GM21576 (cell line): ENCODE results near the gene CEP131.
"Not testable (repeated sequence)": the region's sequence is repeated elsewhere in the genome, so short reads cannot be mapped to it uniquely, and the experiment has no call there.

ENCODE experiments used
- ATAC-seq: cut with Tn5 transposase; IDR thresholded peaks from one replicate; pipeline ENCODE4 v1.9.1; 2021; ENCODE audit warnings: mild to moderate bottlenecking, moderate library complexity; ENCODE audit not compliant: unreplicated experiment

Gene CEP131

GRCh38 chr17:81228834-81229665, 6.3 kb upstream of the CEP131 start:
- no peak for ATAC-seq

- peak; percentile 47 for ATAC-seq
These were observed 5.7 kb upstream of the CEP131 start for GRCh38 chr17:81228420-81228819.

GRCh38 chr17:81227630-81228029, 4.9 kb upstream of the CEP131 start:
- not testable (repeated sequence) for ATAC-seq

GRCh38 chr17:81223762-81224130, 981 bp upstream of the CEP131 start:
- ATAC-seq = no peak

- no peak for ATAC-seq
These were observed 202 bp downstream of the CEP131 start for GRCh38 chr17:81222620-81222905.

- no peak for ATAC-seq
These were observed 734 bp downstream of the CEP131 start for GRCh38 chr17:81221842-81222619.

DNA sequence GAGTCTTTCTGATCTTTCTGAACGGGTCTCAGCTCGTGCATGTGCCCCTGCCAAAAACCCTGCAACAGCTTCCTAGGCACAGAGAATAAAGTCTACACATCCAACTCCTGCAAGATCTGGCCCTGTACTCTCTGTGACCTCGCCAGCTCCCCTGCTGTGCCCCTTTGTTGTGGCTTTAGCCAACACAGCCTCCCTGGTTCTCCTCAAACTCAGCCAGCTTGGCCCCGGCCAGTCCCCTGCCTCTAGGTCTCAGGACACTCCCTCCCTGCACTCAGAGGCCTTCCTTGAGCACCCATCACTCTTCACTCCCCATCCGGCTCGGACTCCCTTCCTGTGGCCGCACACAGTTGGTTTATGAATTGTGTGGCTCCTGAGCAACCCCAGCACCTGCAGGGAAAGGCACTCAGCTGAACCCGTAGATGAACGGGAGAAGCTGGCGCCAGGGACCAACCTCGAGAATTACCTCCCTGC, 1.4 kb downstream of the CEP131 start:
- ATAC-seq = no peak

GRCh38 chr17:81219476-81220180, 3.1 kb downstream of the CEP131 start:
- no peak for ATAC-seq

DNA sequence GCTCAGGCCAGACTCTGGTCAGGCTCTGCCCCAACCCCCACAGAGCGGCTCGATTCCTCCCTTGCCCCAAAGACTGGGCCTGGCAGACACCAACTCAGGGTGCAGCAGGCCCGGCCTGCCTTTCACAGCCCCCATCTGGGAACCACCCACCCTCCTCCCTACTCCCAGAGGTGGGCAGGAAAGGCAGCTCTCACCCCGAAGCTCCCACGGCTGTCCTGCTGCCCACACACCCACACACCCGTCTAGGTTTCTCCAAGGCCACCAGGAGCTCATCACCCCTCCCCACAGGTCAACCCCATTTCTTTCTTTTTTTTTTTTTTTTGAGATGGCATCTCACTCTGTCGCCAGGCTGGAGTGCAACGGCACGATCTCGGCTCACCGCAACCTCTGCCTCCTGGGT, 3.8 kb downstream of the CEP131 start:
- no peak for ATAC-seq

DNA sequence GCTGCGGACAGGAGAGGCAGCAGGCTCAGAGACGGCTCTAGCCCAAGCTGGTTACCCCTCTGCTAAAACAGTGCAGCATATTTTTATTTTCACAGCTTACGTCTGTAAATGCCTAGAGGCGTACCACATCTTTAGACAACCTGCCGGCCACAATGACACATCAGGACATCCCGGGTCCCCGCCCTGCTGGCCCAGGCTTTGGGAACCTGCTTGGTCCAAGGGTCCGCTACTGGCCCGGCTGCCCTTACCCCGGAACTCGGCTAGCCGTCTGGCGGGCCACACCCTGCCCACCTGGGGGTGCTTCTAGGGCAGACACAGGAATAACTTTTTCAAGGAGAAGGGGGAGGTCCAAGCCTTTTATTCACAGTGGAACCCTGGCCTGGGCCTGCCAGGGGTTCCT, 4.3 kb downstream of the CEP131 start:
- no peak for ATAC-seq

DNA sequence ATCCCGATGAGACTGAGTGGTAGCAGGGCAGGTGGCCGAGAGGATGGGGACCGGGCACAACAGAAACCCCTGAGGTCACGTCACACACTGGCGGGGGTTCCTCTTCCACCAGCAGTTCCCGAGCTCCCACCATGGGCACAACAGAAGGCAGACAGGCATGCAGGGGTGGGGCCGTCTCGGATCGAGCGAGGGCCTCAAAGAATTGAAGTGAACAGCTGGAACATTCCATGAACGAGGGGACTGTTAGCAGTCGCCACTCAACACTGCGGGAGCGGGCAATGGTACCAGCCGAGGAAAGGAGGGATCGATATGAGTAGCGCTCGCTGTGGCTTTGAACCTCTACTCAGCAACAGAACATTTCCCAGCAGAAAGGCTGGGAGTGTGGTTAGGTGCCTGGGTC, 5.3 kb downstream of the CEP131 start:
- ATAC-seq = no peak

DNA sequence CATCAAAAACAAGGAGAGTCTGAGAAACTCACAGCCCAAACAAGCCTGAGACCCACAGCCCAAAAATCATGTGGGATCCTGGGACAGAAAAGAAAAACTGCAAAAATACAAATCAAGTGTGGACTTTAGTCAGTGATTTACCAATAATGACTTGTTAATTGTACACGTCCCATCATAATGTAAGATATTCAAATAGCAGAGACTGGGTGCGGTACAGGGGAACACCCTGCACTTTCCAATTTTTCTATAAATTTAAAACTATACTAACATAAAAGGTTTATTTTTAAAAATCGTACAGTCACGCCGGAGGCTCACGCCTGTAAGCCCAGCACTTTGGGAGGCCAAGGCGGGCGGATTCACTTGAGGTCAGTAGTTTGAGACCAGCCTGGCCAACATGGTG, 8.8 kb downstream of the CEP131 start:
- no peak for ATAC-seq

DNA sequence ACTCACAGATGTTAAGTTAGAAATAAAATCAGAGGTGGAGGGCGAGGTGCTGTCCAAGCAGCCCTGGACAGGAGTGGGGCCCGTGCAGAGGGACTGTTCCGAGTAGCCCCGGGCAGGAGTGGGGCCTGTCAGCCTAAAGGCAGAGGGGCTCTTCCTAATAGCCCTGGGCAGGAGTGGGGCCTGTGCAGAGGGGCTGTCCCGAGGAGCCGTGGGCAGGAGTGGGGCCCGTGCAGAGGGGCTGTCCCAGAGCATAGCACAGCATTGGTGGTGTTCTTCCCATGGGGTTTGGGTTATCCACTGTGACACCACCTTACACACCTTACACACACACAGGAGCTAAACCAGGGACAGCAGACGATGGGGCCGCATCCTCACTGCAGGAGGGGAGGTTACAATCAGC, 10.4 kb downstream of the CEP131 start:
- no peak for ATAC-seq

GRCh38 chr17:81210868-81211267, 11.9 kb downstream of the CEP131 start:
- ATAC-seq = no peak

- ATAC-seq = no peak
These were observed 12.3 kb downstream of the CEP131 start for GRCh38 chr17:81210466-81210865.

DNA sequence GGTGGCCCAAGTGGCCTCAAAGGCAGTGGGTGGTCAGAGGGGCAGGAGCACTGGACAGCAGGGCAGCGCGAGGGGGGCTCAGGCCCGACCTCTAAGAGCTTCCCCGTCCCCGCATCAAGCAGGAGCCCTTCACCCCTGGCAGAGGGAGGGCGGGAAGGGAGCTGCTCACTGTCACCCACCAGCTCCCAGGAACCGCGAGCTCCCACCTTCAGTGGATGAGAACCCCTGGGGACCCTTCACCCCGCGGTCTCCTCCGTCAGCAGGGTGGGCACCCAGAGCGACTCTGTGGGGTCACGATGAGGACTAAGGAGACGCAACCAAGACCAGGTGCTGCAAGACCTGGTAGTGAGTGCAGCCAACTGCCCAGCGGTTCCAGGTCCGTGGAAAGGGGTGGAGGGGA, 13.6 kb downstream of the CEP131 start:
- ATAC-seq = no peak

DNA sequence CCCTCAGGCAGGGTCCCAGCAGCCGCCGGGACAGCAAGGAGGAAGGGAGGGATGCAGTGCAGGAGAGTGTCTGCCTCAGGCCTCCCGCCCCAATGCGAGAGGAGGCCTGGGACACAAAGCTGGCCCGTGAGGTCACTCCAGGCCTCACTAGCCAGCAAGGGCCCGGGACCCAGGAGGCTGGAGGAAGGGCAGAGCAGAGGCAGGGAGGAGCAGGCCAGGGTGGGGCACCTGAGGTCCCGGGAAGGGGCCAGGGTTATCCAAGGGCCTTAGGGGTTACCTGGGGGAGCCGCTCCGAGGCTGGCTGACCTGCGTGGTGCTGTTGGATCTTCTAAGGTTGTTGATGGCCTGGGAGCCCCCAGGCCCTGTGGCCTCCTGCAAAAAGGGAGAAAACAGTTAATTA, 14.1 kb downstream of the CEP131 start:
- ATAC-seq = no peak

DNA sequence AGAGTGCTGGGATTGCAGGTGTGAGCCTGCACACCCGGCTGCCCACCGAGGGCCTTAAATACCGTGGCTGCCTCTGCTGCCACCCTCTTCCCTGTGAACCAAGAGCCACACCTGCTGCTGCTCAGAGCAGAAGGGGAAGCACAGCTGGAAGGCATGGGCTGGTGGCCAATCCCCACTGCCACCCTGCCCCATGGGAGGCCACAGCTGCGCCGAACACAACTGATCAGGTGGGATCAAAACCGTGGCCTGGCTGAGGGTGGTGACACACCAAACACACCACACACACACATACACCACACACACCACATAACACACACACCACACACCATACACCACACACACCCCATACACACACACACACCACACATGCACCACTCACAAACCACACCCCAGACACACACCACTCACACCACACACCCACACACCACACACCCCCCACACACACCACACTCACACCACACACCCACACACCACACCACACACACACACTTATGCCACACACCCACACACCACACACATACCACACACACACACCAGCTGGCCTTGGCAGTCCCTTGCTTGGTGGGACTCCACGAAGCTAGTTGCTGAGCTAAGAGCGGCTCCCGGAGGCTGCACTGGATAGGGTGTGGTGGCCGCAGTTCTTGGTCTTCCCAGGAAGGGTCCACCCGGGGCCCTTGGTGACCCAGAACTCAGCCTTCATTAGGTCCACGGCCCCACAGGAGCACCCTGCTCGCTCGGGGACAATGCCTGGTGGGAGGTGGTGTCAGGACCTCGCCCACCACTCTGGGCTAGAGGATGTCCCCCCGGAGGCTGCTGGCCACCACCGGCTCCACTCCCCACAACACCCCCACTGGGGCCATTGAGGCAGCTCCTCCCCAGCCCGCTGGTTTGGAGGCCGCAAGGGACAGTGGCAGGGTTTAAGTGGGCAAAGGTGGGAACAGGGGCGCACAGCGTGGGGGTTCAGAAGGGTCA, 14.9 kb downstream of the CEP131 start:
- no peak for ATAC-seq

GRCh38 chr17:81206657-81207056, 16.1 kb downstream of the CEP131 start:
- ATAC-seq = no peak

DNA sequence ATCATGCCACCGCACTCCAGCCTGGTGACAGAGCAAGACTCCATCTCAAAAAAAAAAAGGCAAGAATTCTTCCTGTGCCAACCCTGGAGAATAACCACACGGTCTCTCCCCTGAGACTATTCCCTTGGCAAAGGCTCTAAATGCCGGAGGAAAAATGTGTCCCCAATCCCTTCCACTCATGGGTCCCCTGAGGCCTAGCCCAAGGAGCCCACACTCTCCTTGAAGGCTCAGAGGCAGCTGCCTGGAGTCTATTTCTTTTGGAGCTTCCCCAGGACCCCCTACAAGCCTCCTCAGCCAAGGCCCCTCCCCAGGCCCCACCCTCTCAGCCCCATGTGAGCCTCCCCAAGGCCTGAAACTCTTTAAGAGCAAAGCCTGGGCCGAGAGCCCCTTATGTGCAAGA, 16.6 kb downstream of the CEP131 start:
- ATAC-seq = no peak

DNA sequence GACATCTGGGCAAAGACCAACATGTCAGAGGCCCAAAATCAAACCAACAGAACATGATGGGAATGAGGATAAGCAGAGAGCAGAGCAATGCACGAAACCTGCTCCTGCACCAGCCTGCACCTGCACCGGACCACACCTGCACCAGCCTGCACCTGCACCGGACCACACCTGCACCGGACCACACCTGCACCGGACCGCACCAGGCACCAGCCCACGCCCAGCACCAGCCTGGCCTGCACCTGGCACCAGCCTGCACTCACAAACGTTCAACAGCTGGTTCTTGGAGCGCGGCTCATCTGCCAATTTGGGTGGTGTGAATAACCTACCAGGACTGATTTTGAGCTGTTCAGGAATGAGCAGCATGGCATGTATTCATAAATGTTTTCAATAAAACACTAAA, 18.2 kb downstream of the CEP131 start:
- ATAC-seq = no peak
